ENCODE data around the gene A2M. TPM values are rescaled to one million over a fixed set of nuclear protein-coding genes. Genes with fewer than 3 reads are reported as not detected.

A2M gene
- total and polyA plus RNA-seq, 2 donors (not counting 3 experiments of a cell fraction or from before 2014, with no cell fraction given) = 11.5 to 16.9 TPM

- BruUV-seq (replicated peaks) = no TSS peak
- no peak for FAIRE-seq
- dilution Hi-C loops (cut with MboI; ENCODE audit: extremely low pct_ligation_motif_present, low sequenced_read_pairs) (no loop called here), intact Hi-C loops (cut with micrococcal nuclease) (no loop called here)
- Histone ChIP-seq H2AFZ (ENCODE audit: low read depth, low read length) (no peak overlapping the region), H3K27me3 (ENCODE audit: control insufficient read depth in 2 of 2, insufficient read depth in 2 of 2, low read length in 2 of 2) (peaks cover 0 to 6% of the 10 kb centered on the region in 2 experiments), H3K4me2 (ENCODE audit: insufficient read depth, low read length) (no peak overlapping the region), H3K9me3 (replicated peaks; ENCODE audit: control insufficient read depth, insufficient read depth, low read length) (no peaks in the 10 kb centered on the region), H3K79me2 (ENCODE audit: control insufficient read depth, insufficient read depth, low read length) (no peaks in the 10 kb centered on the region), H3K9ac (replicated peaks; ENCODE audit: extremely low read depth, insufficient read depth, low read length) (no peak overlapping the region), H3K9me1 (replicated peaks; ENCODE audit: control insufficient read depth, extremely low read depth, insufficient read depth, low read length) (no peaks in the 10 kb centered on the region), H4K20me1 (replicated peaks; ENCODE audit: control insufficient read depth, extremely low read depth, insufficient read depth, low read length) (no peaks in the 10 kb centered on the region), H3K4me3 (replicated peaks in 1 of 3; ENCODE audit: insufficient read depth in 1 of 3, low read depth in 1 of 3, low read length in 3 of 3) (no peak overlapping the region), H3K36me3 (ENCODE audit: control insufficient read depth in 2 of 2, extremely low read depth in 1 of 2, insufficient read depth in 2 of 2, low read length in 2 of 2) (no peaks in the 10 kb centered on the region), H3K27ac (ENCODE audit: insufficient read depth, low read depth, low read length) (no peak overlapping the region), H3K4me1 (ENCODE audit: control insufficient read depth, extremely low read depth, insufficient read depth, low read length) (no peaks in the 10 kb centered on the region)
- POLR2A ChIA-PET = no interaction called here
- no peak for DNase-seq (ENCODE audit: low read depth, low spot score)
- TF ChIP-seq CTCF (IDR thresholded peaks at IDR 0.05; ENCODE audit: extremely low read depth in 1 of 2, insufficient read depth in 1 of 2, low read depth in 1 of 2, low read length in 2 of 2) (no peak), POLR2AphosphoS5 (IDR thresholded peaks at IDR 0.05; ENCODE audit: insufficient read depth, low read depth, low read length) (no peak), GATA2 (IDR thresholded peaks at IDR 0.05; ENCODE audit: insufficient read depth, insufficient read length, low read depth, low read length) (no peak), FOS (IDR thresholded peaks at IDR 0.05; ENCODE audit: borderline replicate concordance, insufficient read depth, low read length) (no peak), JUN (IDR thresholded peaks at IDR 0.05; ENCODE audit: borderline replicate concordance, insufficient read depth, insufficient read length, low read depth) (no peak), MYC (IDR thresholded peaks at IDR 0.05; ENCODE audit: low read depth, low read length) (no peak), POLR2A (IDR thresholded peaks at IDR 0.05; ENCODE audit: low read depth, low read length) (no peak), EZH2 (IDR thresholded peaks at IDR 0.05; ENCODE audit: borderline replicate concordance, low read depth, low read length, severe bottlenecking) (no peak), MAX (IDR thresholded peaks at IDR 0.05; ENCODE audit: insufficient read depth, insufficient read length) (no peak)
- CTCF ChIA-PET = interaction anchor here (1.2 to 6.7 kb wide), 5 partner anchors 14 to 503 kb away, joined by 4 to 155 read pairs (median 4); no protein-coding TSS in a partner anchor
Observed at GRCh38 chr12:9047105-9047504, 68.6 kb downstream of the A2M start.
